Liver (tissue), 3 donors: ENCODE results near the gene PRIMPOL.

Experiments
- ATF3 ChIP-seq: IDR thresholded peaks from 2 replicates; pipeline ENCODE4 v1.6.1; 2016; ENCODE audit warnings: antibody characterized with exemption
- FOXA1 ChIP-seq: IDR thresholded peaks from 2 replicates; pipeline ENCODE4 v1.6.1; 2016; ENCODE audit warnings: antibody characterized with exemption
- GABPA ChIP-seq, 2 donors: IDR thresholded peaks in 1 of 2; conservative IDR thresholded peaks in 1 of 2; 2 replicates each; pipeline ENCODE4 v1.6.1; 2016; ENCODE audit warnings: antibody characterized with exemption in 2 of 2, mild to moderate bottlenecking in 1 of 2, moderate library complexity in 1 of 2
- HNF4G ChIP-seq: IDR thresholded peaks from 2 replicates; pipeline ENCODE4 v1.6.1; 2016; ENCODE audit warnings: antibody characterized with exemption
- JUND ChIP-seq, 2 donors: IDR thresholded peaks; 2 replicates each; pipeline ENCODE4 v1.6.1; 2016; ENCODE audit warnings: antibody characterized with exemption in 2 of 2
- RAD21 ChIP-seq, 2 donors: IDR thresholded peaks; 2 replicates each; pipeline ENCODE4 v1.6.1; 2016; ENCODE audit warnings: antibody characterized with exemption in 2 of 2, mild to moderate bottlenecking in 2 of 2
- RXRA ChIP-seq, 2 donors: IDR thresholded peaks; 2 replicates each; pipeline ENCODE4 v1.6.1; 2017 to 2018; ENCODE audit warnings: antibody characterized with exemption in 2 of 2, mild to moderate bottlenecking in 1 of 2
- ZBTB33 ChIP-seq: IDR thresholded peaks from 2 replicates; pipeline ENCODE4 v1.6.1; 2016; ENCODE audit warnings: antibody characterized with exemption
- TF ChIP-seq, protein P1 (sequence below): fragments of 150-350 bp; IDR thresholded peaks from 2 replicates; pipeline ENCODE4 v1.5.1; 2017; ENCODE audit warnings: improper control_type of control experiment, low read depth, low read length; ENCODE audit not compliant: missing input control
- TF ChIP-seq, protein P2 (sequence below): IDR thresholded peaks from 2 replicates; pipeline ENCODE4 v1.6.1; 2016; ENCODE audit warnings: antibody characterized with exemption
- donor health status: healthy.
- donor health status: healthy.

DNA sequence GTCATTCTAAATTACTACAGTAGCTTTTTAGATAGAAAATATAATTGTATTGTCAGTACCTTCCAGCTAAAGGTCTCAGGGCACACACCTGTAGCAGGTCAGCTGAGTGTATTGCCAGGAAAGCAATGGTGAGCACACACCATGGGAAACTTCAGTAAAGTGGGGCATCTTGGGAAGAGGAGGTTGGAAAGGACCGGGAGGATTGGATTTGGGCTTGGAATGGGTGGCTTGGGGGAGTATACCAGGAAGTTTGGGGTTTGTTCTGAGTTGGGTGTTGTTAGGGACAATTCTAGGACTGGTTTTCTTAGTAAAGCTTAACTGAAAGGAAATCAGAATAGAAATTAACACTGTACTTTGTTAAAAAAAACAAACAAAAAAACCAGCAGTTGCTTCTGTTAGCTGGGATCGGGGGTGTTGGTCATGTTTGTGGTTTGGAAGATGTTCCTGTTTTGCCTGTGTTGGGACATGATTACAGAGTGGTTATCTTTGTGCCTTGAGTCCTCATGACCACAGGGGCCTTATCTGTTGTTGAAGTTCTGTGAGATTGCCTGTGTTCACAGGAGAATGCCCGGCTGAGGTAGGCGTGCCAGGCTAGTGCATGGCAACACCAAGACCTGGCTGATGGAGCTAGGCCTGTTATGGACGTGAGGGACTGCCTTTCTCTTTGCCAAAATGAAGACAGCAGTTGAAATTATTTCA, 35.1 kb downstream of the PRIMPOL start:
- TF ChIP-seq, protein P1, sequence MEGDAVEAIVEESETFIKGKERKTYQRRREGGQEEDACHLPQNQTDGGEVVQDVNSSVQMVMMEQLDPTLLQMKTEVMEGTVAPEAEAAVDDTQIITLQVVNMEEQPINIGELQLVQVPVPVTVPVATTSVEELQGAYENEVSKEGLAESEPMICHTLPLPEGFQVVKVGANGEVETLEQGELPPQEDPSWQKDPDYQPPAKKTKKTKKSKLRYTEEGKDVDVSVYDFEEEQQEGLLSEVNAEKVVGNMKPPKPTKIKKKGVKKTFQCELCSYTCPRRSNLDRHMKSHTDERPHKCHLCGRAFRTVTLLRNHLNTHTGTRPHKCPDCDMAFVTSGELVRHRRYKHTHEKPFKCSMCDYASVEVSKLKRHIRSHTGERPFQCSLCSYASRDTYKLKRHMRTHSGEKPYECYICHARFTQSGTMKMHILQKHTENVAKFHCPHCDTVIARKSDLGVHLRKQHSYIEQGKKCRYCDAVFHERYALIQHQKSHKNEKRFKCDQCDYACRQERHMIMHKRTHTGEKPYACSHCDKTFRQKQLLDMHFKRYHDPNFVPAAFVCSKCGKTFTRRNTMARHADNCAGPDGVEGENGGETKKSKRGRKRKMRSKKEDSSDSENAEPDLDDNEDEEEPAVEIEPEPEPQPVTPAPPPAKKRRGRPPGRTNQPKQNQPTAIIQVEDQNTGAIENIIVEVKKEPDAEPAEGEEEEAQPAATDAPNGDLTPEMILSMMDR = no peak
- TF ChIP-seq ATF3 = no peak
- TF ChIP-seq ZBTB33 = no peak
- TF ChIP-seq HNF4G = no peak
- TF ChIP-seq RAD21 (IDR thresholded peaks at IDR 0.05) = no peak
- no peak for TF ChIP-seq GABPA (IDR thresholded peaks at IDR 0.05 in 1 of 2, conservative IDR thresholded peaks at IDR 0.05 in 1 of 2)
- TF ChIP-seq FOXA1 = no peak
- TF ChIP-seq, protein P2, sequence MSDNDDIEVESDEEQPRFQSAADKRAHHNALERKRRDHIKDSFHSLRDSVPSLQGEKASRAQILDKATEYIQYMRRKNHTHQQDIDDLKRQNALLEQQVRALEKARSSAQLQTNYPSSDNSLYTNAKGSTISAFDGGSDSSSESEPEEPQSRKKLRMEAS = no peak
- no peak for TF ChIP-seq RXRA (IDR thresholded peaks at IDR 0.05)
- no peak for TF ChIP-seq JUND (IDR thresholded peaks at IDR 0.05)
